ENCODE measurements around the gene GABRG3. TPM values are rescaled to one million over a fixed set of nuclear protein-coding genes. Genes with fewer than 3 reads are reported as not detected.
"Not testable (repeated sequence)": the region's sequence is repeated elsewhere in the genome, so short reads cannot be mapped to it uniquely, and the experiment has no call there.

Gene GABRG3
- polyA plus RNA-seq, 1 experiment = not detected

DNA sequence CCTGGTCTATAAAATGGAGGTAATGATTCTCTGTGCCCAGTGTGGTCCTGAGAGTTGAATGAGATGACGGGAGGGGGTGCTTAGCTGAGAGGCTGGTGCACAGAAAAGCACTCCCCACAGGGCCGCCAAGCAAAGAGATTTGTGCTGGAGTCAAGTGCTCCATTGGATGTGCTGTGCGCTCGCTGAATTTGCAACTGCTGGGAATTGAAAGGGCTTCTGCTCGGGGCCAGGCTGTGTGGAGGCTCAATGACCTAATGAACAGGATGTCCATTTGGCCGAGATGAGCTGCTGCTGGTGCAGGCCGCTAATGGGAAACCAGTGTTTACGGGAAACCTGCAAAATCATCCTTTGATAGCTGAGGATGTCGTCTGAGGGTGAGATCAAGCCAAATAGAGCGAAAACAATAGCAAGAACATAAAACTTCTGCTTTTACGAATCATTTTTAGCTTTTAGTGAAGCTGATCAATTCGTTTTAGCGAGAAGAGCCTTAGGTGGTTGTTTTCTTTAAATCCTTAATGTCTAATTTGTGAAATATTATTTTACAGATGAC is 211.7 kb downstream of the GABRG3 start:
- H3K36me3 ChIP-seq (ENCODE audit: control insufficient read depth, insufficient read depth, low read length) = no peaks in the 10 kb centered on the region
- H3K4me3 ChIP-seq (ENCODE audit: low read depth, low read length) = no peak overlapping the region
- H3K27me3 ChIP-seq (ENCODE audit: control insufficient read depth, insufficient read depth, low read length) = no peaks in the 10 kb centered on the region
- ChIA-PET POLR2A (no interaction called here), CTCF (no interaction called here)
- TF ChIP-seq, protein P1, sequence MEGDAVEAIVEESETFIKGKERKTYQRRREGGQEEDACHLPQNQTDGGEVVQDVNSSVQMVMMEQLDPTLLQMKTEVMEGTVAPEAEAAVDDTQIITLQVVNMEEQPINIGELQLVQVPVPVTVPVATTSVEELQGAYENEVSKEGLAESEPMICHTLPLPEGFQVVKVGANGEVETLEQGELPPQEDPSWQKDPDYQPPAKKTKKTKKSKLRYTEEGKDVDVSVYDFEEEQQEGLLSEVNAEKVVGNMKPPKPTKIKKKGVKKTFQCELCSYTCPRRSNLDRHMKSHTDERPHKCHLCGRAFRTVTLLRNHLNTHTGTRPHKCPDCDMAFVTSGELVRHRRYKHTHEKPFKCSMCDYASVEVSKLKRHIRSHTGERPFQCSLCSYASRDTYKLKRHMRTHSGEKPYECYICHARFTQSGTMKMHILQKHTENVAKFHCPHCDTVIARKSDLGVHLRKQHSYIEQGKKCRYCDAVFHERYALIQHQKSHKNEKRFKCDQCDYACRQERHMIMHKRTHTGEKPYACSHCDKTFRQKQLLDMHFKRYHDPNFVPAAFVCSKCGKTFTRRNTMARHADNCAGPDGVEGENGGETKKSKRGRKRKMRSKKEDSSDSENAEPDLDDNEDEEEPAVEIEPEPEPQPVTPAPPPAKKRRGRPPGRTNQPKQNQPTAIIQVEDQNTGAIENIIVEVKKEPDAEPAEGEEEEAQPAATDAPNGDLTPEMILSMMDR (IDR thresholded peaks at IDR 0.05; ENCODE audit: insufficient read depth, low read depth, low read length) = no peak
- no peak for DNase-seq (ENCODE audit: low read depth)

DNA sequence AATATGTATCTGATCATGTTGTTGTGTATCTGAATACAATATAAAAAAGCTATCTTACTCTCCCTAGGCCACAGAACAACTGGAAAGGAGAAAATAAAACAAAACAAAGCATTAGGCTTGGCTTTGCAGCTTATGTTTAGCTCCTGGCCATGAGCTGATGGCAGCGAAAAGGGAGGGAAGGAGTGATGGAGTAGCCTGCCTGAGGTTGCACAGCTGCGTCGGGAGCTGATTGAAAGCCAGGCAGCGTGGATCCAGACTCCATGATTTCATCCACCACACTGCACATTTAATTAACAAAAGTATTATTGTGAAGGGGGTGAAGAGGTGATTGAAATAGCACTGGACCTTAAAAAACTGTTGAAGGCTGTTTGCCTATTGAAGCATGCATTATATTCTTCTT is 212.2 kb downstream of the GABRG3 start:
- Histone ChIP-seq H3K4me3 (ENCODE audit: low read depth, low read length) (no peak overlapping the region), H3K27me3 (ENCODE audit: control insufficient read depth, insufficient read depth, low read length) (no peaks in the 10 kb centered on the region), H3K36me3 (ENCODE audit: control insufficient read depth, insufficient read depth, low read length) (no peaks in the 10 kb centered on the region)
- TF ChIP-seq, protein P1 (IDR thresholded peaks at IDR 0.05; ENCODE audit: insufficient read depth, low read depth, low read length) = no peak
- DNase-seq (ENCODE audit: low read depth) = no peak
- CTCF ChIA-PET = interaction anchor here (0.6 kb wide), 1 partner anchor 22 kb away, joined by 3 read pairs; no protein-coding TSS in a partner anchor
- POLR2A ChIA-PET = no interaction called here

DNA sequence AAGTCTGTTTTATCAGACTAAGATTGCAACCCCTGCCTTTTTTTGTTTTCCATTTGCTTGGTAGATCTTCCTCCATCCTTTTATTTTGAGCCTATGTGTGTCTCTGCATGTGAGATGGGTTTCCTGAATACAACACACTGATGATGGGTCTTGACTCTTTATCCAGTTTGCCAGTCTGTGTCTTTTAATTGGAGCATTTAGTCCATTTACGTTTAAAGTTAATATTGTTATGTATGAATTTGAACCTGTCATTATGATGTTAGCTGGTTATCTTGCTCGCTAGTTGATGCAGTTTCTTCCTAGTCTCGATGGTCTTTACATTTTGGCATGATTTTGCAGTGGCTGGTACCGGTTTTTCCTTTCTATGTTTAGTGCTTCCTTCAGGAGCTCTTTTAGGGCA is 220.5 kb downstream of the GABRG3 start:
- DNase-seq (ENCODE audit: low read depth); POLR2A ChIA-PET; H3K27me3 ChIP-seq (ENCODE audit: control insufficient read depth, insufficient read depth, low read length): not testable (repeated sequence)

DNA sequence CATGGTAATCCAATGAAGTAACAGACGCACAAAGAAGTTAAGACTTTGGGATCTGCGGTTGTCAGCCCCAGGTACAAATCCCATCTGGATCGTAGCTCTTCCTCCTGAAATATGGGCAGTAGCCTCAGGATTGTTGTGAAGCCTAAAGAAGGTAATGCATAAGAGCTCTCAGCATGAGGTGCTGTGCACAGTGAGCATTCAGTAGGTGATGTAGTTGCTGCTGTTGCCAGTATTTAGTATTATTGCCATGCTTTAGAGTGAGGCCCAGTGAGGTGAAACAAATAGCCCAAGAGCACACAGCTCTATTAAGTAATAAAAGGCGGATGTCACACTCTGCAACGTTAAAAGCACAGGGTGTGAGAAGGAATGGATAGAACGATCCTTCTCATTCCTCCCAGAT is 225.7 kb downstream of the GABRG3 start:
- TF ChIP-seq, protein P1 (IDR thresholded peaks at IDR 0.05; ENCODE audit: insufficient read depth, low read depth, low read length) = no peak
- H3K27me3 ChIP-seq (ENCODE audit: control insufficient read depth, insufficient read depth, low read length) = no peaks in the 10 kb centered on the region
- no peak for DNase-seq (ENCODE audit: low read depth)
- ChIA-PET CTCF (no interaction called here), POLR2A (no interaction called here)
- H3K4me3 ChIP-seq (ENCODE audit: low read depth, low read length) = no peak overlapping the region
- H3K36me3 ChIP-seq (ENCODE audit: control insufficient read depth, insufficient read depth, low read length) = no peaks in the 10 kb centered on the region

More for the DNA sequence above, 220.5 kb downstream of the GABRG3 start:
- CTCF ChIA-PET; H3K4me3 ChIP-seq (ENCODE audit: low read depth, low read length); H3K36me3 ChIP-seq (ENCODE audit: control insufficient read depth, insufficient read depth, low read length): not testable (repeated sequence)

DNA sequence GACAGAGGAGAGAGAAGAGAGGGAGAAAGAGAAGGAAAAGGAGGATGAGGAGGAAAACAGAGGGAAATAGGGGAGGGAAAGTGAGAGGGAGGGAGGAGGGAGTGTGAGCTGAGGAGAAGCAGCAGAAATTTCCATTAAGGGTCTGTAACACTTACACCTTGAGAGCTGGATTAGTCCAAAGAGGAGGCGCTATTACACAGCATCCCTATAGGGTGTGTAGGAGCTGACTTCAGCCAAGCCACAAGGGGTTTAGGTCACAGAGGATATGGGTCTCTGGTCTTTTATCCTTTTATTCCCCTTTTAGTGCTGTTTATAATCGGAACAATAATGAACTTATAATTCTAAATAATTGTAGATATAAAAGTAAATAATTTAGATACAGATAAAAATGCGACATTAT is 230.4 kb downstream of the GABRG3 start:
- POLR2A ChIA-PET = no interaction called here
- no peaks in the 10 kb centered on the region for H3K27me3 ChIP-seq (ENCODE audit: control insufficient read depth, insufficient read depth, low read length)
- CTCF ChIA-PET = interaction anchor here (0.7 kb wide), 1 partner anchor 23 kb away, joined by 4 read pairs; no protein-coding TSS in a partner anchor
- no peak for DNase-seq (ENCODE audit: low read depth)
- H3K4me3 ChIP-seq (ENCODE audit: low read depth, low read length) = no peak overlapping the region
- no peaks in the 10 kb centered on the region for H3K36me3 ChIP-seq (ENCODE audit: control insufficient read depth, insufficient read depth, low read length)
- TF ChIP-seq, protein P1 (IDR thresholded peaks at IDR 0.05; ENCODE audit: insufficient read depth, low read depth, low read length) = no peak

DNA sequence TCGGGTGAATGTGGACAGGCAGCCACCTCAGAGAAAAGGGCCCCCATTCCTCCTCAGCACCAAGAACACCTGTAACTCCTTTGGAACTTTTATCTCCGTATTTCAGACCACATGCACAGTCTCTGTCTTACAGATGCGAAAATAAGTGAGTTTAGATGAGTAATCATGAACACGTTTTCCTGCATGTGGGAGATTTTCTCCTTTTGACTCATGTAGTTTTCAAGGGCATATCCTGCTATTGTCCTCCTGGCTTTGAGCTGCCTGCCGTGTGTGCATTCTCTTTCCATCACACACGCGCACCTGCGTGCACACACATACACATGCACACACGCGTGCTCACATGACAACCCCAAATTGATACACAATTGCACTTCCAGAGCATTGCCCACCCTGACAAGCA is 239.2 kb downstream of the GABRG3 start:
- CTCF ChIA-PET = no interaction called here
- Histone ChIP-seq H3K27me3 (ENCODE audit: control insufficient read depth, insufficient read depth, low read length) (no peaks in the 10 kb centered on the region), H3K36me3 (ENCODE audit: control insufficient read depth, insufficient read depth, low read length) (no peaks in the 10 kb centered on the region), H3K4me3 (ENCODE audit: low read depth, low read length) (no peak overlapping the region)
- no peak for DNase-seq (ENCODE audit: low read depth)
- POLR2A ChIA-PET = no interaction called here
- TF ChIP-seq, protein P1 (IDR thresholded peaks at IDR 0.05; ENCODE audit: insufficient read depth, low read depth, low read length) = no peak

Measured in BJ (cell line).